ENCODE measurements around the gene HACL1. TPM values are rescaled to one million over a fixed set of nuclear protein-coding genes. Genes with fewer than 3 reads are reported as not detected.

Gene HACL1
- total and polyA plus RNA-seq, 10 of the 15 experiments (the other 5 are each of a cell fraction or from before 2014, with no cell fraction given), result 19.4 to 48.7 (median 30.1) TPM

GRCh38 chr3:15551902-15552301 lies 49.5 kb downstream of the HACL1 start:
- ChIA-PET CTCF (no interaction called here), POLR2A (no interaction called here), SMC1A (ENCODE audit: uncharacterized antibody, unreplicated experiment) (interaction anchor here (1.1 to 1.6 kb wide), 2 partner anchors 18 to 147 kb away, joined by 3 to 4 read pairs; no protein-coding TSS in a partner anchor), RAD21 (ENCODE audit: unreplicated experiment) (no interaction called here)
- Histone ChIP-seq H3K79me2 (ENCODE audit: control insufficient read depth, insufficient read depth, low read length) (no peaks in the 10 kb centered on the region), H3K9ac (ENCODE audit: control insufficient read depth, insufficient read depth, low read length) (no peak overlapping the region), H3K27me3 (replicated peaks in 1 of 2; ENCODE audit: control insufficient read depth in 2 of 2, insufficient read depth in 2 of 2, low read length in 1 of 2) (no peaks in the 10 kb centered on the region), H2AFZ (ENCODE audit: control insufficient read depth, low read depth, low read length) (no peak overlapping the region), H3K36me3 (ENCODE audit: control insufficient read depth in 2 of 2, insufficient read depth in 2 of 2, low read length in 1 of 2) (peaks cover 0 to 4% of the 10 kb centered on the region in 2 experiments; a peak in 1 of 4 replicates), H3K4me2 (ENCODE audit: control insufficient read depth, insufficient read depth) (no peak overlapping the region), H3K4me1 (ENCODE audit: control insufficient read depth, insufficient read depth, low read length) (peaks cover 7% of the 10 kb centered on the region), H3K27ac (ENCODE audit: control insufficient read depth, insufficient read depth) (no peak overlapping the region), H4K20me1 (ENCODE audit: control insufficient read depth, insufficient read depth) (no peaks in the 10 kb centered on the region), H3K9me3 (replicated peaks; ENCODE audit: control insufficient read depth, insufficient read depth, low read length) (no peaks in the 10 kb centered on the region), H3K4me3 (no peak overlapping the region)
- 100% methylated on average over 1 of the region's 1 CpG for WGBS (ENCODE audit: insufficient coverage, insufficient replicate concordance, low lambda C conversion rate, missing lambda C conversion rate)
- ATAC-seq, result no peak
- FAIRE-seq, result no peak
- DNase-seq (ENCODE audit: low read depth, low spot score), result no peak
- intact Hi-C loops (cut with micrococcal nuclease; ENCODE audit: unreplicated experiment) (no loop called here), in situ Hi-C loops (cut with MboI) (loop anchor here (10.0 kb wide), 1 partner anchor 287 kb away; no protein-coding TSS in a partner anchor)
- no TSS peak for BruUV-seq (replicated peaks)
- TF ChIP-seq DPF2 (IDR thresholded peaks at IDR 0.05) (no peak), RFX5 (IDR thresholded peaks at IDR 0.05; ENCODE audit: low read depth, low read length) (no peak), HCFC1 (IDR thresholded peaks at IDR 0.05; ENCODE audit: low read length) (no peak), PAX5 (IDR thresholded peaks at IDR 0.05; ENCODE audit: borderline replicate concordance, low read depth, low read length) (no peak), BRCA1 (IDR thresholded peaks at IDR 0.05; ENCODE audit: low read depth, low read length) (no peak), EED (IDR thresholded peaks at IDR 0.05; ENCODE audit: low read depth) (no peak), NFYA (IDR thresholded peaks at IDR 0.05; ENCODE audit: borderline replicate concordance, low read depth, low read length) (no peak), IRF4 (IDR thresholded peaks at IDR 0.05; ENCODE audit: low read depth, low read length) (no peak), ZNF687 (IDR thresholded peaks at IDR 0.05) (no peak), ZNF384 (IDR thresholded peaks at IDR 0.05; ENCODE audit: borderline replicate concordance, low read depth, low read length) (no peak), WRNIP1 (IDR thresholded peaks at IDR 0.05; ENCODE audit: borderline replicate concordance, low read depth, low read length) (no peak), POLR2AphosphoS2 (IDR thresholded peaks at IDR 0.05; ENCODE audit: low read depth, low read length) (no peak), ZNF217 (IDR thresholded peaks at IDR 0.05) (no peak), GATAD2B (conservative IDR thresholded peaks at IDR 0.05; ENCODE audit: low read depth) (no peak), ZNF622 (IDR thresholded peaks at IDR 0.05) (no peak)
- TF ChIP-seq, protein P1, sequence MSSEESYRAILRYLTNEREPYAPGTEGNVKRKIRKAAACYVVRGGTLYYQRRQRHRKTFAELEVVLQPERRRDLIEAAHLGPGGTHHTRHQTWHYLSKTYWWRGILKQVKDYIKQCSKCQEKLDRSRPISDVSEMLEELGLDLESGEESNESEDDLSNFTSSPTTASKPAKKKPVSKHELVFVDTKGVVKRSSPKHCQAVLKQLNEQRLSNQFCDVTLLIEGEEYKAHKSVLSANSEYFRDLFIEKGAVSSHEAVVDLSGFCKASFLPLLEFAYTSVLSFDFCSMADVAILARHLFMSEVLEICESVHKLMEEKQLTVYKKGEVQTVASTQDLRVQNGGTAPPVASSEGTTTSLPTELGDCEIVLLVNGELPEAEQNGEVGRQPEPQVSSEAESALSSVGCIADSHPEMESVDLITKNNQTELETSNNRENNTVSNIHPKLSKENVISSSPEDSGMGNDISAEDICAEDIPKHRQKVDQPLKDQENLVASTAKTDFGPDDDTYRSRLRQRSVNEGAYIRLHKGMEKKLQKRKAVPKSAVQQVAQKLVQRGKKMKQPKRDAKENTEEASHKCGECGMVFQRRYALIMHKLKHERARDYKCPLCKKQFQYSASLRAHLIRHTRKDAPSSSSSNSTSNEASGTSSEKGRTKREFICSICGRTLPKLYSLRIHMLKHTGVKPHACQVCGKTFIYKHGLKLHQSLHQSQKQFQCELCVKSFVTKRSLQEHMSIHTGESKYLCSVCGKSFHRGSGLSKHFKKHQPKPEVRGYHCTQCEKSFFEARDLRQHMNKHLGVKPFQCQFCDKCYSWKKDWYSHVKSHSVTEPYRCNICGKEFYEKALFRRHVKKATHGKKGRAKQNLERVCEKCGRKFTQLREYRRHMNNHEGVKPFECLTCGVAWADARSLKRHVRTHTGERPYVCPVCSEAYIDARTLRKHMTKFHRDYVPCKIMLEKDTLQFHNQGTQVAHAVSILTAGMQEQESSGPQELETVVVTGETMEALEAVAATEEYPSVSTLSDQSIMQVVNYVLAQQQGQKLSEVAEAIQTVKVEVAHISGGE (CRISPR knock-in tag; IDR thresholded peaks at IDR 0.05), result no peak

All from GM12878 (cell line).